Colon (tissue), 2 donors: ENCODE data around the gene ORAI2.
"Not testable (repeated sequence)": the region's sequence is repeated elsewhere in the genome, so short reads cannot be mapped to it uniquely, and the experiment has no call there.

Experiments
- FAIRE-seq: peaks from 2 replicates; lab custom pipeline; 2012; peaks lifted over from hg19 to GRCh38; lab: Jason Lieb, UNC
- donor health status: control.
- donor health status: control.

The ORAI2 gene

GRCh38 chr7:102469972-102470825 is 36.8 kb downstream of the ORAI2 start:
- FAIRE-seq: no peak

DNA sequence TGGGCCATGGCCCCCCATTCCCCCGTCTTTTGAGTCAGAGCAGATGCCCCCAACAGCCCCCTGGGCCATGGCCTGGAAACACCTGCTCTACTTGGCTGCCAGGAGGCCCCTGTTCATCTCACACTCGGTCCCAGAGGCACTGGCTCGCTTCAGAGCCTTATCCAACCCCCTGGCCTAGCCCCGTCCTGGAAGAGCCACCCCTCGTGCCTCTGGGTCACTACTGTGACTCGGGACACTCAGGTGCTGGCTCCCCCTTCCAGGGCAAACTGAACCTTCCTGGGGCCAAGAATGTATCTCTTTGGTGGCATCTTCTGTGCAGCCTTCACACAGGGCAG is 38.4 kb downstream of the ORAI2 start:
- FAIRE-seq: no peak

- no peak for FAIRE-seq
Measured at GRCh38 chr7:102472126-102473041, 39.0 kb downstream of the ORAI2 start.

DNA sequence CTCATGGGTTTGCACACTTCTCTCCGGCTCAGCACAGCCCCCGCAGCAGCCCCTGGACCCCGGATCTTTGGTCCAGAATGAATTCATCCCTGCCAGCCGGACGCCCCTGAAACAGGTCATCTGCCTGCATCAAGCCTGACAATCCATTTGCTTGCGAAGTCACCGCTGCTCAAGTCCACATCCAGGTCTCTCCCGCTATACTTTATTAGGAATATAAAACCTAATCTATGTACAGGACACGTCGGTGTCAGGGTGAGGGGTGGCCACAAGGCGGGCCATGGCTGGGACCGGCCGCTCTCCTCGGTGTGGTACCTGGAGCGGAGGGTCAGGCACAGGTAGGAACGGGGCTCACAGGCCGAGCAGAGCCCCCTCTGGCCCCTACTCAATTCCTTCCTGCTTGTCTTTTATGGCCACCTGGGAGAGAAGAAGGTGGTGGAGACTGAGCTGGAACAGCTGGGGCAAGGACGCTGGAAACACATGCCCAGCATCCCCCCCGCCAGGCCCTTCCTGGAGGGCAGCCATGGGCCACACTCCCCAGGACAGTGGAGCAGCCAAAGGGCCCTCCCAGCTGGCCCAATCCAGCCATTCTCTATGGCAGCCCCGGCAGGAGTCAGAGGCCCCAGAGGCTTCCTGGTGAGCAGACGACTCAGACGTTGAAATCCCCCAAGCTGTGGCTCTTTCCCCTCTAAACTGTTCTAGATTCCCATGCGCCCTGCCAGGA is 40.1 kb downstream of the ORAI2 start:
- no peak for FAIRE-seq

GRCh38 chr7:102474116-102474515 is 40.7 kb downstream of the ORAI2 start:
- not testable (repeated sequence) for FAIRE-seq

DNA sequence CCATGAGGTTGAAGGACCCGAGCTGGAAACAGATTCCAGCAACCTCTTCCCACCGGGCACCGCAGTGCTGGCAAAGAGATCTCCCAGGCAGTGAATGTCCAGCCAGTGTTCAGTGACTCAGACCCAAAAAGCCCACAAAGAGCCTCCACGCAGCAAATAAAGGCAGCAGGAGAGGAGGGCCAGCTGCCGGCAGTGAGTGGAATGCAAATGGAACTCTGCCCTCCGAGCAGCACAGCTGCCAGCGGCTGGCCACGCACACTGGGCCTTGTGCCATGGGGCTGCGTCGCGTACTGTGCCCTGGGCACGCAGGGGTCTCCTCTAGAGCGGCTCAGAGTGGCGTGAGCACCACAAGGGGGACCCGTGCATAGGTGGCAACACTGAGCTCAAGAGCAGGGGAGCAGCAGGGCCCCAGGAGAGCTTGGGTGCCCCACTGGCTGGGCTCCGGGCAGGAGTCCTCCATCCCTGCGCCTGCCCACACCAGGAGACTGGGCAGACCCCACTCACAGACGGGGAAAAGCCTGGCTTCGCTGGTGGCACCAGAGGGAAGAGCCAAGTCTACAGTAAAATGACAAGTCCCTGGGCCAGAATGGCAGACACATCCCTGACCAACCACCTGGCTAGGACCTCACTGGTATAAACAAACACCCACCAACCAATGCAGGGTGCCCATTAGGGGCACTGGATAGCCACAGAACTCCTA is 41.5 kb downstream of the ORAI2 start:
- not testable (repeated sequence) for FAIRE-seq

- FAIRE-seq: not testable (repeated sequence)
Measured at GRCh38 chr7:102478314-102479208, 45.2 kb downstream of the ORAI2 start, which contains the start of gene POLR2J. TSS of gene POLR2J (minus strand) at chr7:102478922. CDS start at chr7:102478860, 62 bp downstream.

DNA sequence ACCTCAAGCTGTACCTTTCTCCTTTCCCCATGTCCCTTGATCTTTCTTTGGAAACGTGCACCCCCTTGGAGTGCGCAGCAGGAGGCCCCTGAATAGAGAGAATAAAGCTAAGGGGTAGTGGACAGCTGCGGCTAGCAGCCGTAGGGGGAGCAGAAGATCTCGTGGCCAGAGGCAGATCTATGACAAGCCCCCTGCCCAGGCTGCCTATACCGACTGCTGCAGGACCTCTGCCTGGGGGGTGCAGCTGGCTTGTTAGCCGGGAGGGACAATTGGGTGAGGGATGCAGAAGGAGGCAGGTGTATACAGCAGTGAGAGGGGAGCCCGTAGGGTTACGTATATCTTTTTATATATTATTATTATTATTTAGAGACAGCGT is 45.8 kb downstream of the ORAI2 start:
- not testable (repeated sequence) for FAIRE-seq

DNA sequence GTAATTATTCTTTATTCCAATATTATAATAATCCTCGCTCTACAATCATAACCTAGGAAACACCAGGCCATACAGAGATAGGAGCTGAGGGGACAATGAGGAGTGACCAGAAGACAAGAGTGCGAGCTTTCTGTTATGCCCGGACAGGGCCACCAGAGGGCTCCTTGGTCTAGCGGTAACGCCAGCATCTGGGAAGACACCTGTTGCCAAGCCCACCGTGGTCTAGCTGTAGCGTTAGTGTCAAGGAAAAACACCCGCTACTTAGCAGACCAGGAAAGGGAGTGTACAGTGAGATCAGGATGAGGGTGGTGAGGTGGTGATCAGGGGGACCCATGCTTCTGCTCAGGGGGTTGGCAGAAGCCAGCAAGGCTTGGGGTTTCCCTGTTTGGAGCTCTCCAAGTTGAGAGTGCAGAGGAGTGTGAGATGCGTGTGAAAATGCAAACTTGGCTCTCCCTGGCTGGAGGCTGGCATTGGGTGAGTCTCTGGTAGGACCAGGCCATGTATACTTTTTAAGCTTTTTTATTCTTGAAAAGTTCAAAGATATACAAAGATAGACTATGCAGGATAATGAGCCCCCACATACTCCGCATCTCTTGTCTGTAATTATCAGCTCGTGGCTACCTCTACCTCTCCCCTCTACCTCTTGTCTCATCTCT is 46.7 kb downstream of the ORAI2 start:
- not testable (repeated sequence) for FAIRE-seq

DNA sequence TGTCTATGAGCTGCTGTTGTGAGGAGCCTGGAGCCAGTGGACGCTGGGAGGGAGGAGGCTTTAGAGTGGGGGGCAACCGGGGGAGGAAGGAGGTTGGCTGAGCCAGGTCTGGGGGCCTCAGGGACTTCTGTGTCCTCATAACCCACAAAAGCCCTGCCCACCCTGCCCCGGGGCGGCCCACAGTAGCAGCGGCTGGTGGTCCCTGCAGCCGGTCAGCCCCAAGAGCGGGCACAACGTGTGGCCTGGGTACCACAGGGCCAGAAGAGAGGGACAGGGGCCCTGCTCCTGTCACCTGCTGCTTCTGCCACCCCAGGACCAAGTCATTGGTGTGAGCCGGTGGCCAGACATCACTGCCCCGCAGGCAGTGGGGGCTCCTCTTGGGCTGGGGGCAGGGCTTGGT is 48.6 kb downstream of the ORAI2 start:
- not testable (repeated sequence) for FAIRE-seq

GRCh38 chr7:102484317-102484716 is 50.9 kb downstream of the ORAI2 start:
- FAIRE-seq: not testable (repeated sequence)

- FAIRE-seq: not testable (repeated sequence)
Measured at GRCh38 chr7:102490529-102491075, 57.2 kb downstream of the ORAI2 start.

GRCh38 chr7:102493220-102493935 is 60.0 kb downstream of the ORAI2 start:
- not testable (repeated sequence) for FAIRE-seq

GRCh38 chr7:102494026-102494425 is 60.7 kb downstream of the ORAI2 start:
- not testable (repeated sequence) for FAIRE-seq

DNA sequence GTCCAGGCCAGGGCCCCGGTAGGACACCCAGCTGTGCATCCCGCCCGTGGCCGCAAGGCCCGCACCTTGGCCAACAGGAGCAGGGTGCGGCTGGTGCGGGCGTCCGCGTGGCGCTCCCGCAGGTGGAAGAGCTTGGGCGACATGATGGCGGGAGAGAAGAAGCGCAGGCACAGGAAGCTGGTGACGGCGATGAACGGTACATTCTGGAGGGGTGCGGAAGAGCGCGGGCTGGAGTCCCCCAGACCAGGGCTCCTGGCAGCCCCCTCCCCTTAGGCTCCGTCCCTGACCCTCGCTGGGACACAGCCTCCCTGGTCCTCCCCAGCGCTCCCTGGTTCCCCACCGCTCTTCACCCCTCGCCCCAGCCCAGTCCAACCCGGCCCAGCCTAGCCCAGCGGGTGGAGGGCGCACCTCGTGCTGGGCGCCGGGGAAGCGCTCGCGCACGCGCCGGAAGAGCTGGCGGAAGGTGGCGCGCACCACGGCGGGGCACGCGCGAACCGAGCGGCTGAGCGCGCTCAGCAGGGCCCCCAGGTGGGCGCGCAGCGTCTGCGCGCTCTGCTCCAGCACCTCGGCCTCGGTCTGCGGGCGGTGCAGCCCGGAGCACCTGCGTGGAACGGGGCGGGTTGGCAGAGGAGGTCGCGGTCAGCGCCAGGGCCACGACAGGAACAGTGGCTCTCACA is 61.2 kb downstream of the ORAI2 start:
- FAIRE-seq: not testable (repeated sequence)

GRCh38 chr7:102496861-102497260 is 63.5 kb downstream of the ORAI2 start:
- FAIRE-seq: not testable (repeated sequence)

DNA sequence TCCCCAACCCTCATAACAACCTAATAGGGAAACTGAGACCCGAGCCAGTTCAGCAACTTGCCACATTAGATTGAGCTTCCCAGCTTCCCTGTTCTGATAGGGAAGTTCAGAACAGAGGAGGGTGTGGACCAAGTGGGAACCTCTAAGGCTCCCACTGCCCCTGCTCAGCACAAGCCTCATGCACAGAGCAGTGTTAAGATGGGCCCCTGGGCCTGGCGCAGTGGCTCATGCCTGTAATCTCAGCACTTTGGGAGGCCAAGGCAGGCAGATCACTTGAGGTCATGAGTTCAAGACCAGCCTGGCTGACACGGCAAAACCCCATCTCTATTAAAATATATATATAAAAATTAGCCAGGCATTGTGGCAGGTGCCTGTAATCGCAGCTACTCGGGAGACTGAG is 63.9 kb downstream of the ORAI2 start:
- FAIRE-seq: not testable (repeated sequence)

DNA sequence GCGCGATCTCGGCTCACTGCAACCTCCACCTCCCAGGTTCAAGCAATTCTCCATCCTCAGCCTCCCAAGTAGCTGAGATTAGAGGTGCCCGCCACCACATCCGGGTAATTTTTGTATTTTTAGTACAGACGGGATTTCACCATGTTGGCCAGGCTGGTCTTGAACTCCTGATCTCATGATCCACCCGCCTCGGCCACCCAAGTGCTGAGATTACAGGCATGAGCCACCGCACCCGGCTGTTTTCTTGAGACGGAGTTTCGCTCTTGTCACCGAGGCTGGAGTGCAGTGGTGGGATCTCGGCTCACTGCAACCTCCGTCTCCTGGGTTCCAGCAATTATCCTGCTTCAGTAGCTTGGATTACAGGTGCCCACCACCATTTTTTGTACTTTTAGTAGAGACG is 64.9 kb downstream of the ORAI2 start:
- FAIRE-seq: not testable (repeated sequence)
